HG03442 (cell line): ENCODE results near the gene LPAR1.

ENCODE experiments used
- ATAC-seq: cut with Tn5 transposase; IDR thresholded peaks from one replicate; pipeline ENCODE4 v1.9.1; 2021; ENCODE audit warnings: mild to moderate bottlenecking, moderate library complexity; ENCODE audit not compliant: unreplicated experiment

Gene LPAR1

GRCh38 chr9:111003182-111003581, 35.1 kb downstream of the LPAR1 start:
- no peak for ATAC-seq

GRCh38 chr9:111001526-111001925, 36.7 kb downstream of the LPAR1 start:
- no peak for ATAC-seq

- ATAC-seq, result no peak
These were observed 38.1 kb downstream of the LPAR1 start for GRCh38 chr9:111000202-111000601.

- no peak for ATAC-seq
These were observed 38.9 kb downstream of the LPAR1 start for GRCh38 chr9:110999379-110999778.

GRCh38 chr9:110997847-110998246, 40.4 kb downstream of the LPAR1 start:
- no peak for ATAC-seq

- no peak for ATAC-seq
These were observed 41.6 kb downstream of the LPAR1 start for GRCh38 chr9:110996436-110997220.

GRCh38 chr9:110995420-110996340, 42.6 kb downstream of the LPAR1 start:
- no peak for ATAC-seq

GRCh38 chr9:110994771-110995241, 43.5 kb downstream of the LPAR1 start:
- ATAC-seq, result no peak

- no peak for ATAC-seq
These were observed 47.8 kb downstream of the LPAR1 start for GRCh38 chr9:110990481-110990880.

- ATAC-seq, result no peak
These were observed 51.7 kb downstream of the LPAR1 start for GRCh38 chr9:110986529-110986928.

GRCh38 chr9:110984890-110985437, 53.3 kb downstream of the LPAR1 start:
- no peak for ATAC-seq

GRCh38 chr9:110980261-110980660, 58.0 kb downstream of the LPAR1 start:
- ATAC-seq, result no peak

- ATAC-seq, result no peak
These were observed 58.6 kb downstream of the LPAR1 start for GRCh38 chr9:110979636-110980035.

- no peak for ATAC-seq
These were observed 59.8 kb downstream of the LPAR1 start for GRCh38 chr9:110978516-110978915.

GRCh38 chr9:110977259-110977709, 61.0 kb downstream of the LPAR1 start:
- ATAC-seq, result no peak

GRCh38 chr9:110975969-110976368, 62.3 kb downstream of the LPAR1 start:
- ATAC-seq, result no peak

- no peak for ATAC-seq
These were observed 63.0 kb downstream of the LPAR1 start for GRCh38 chr9:110975278-110975677.

GRCh38 chr9:110971705-110972104, 66.6 kb downstream of the LPAR1 start:
- ATAC-seq, result no peak

GRCh38 chr9:110971234-110971633, 67.0 kb downstream of the LPAR1 start:
- ATAC-seq, result no peak

- ATAC-seq, result no peak
These were observed 68.3 kb downstream of the LPAR1 start for GRCh38 chr9:110969971-110970386.

- ATAC-seq, result no peak
These were observed 70.2 kb downstream of the LPAR1 start for GRCh38 chr9:110968096-110968495.
